Immature natural killer cell (primary cell): ENCODE measurements around the gene SLC25A28. TPM values are rescaled to one million over a fixed set of nuclear protein-coding genes. Genes with fewer than 3 reads are reported as not detected.

ENCODE experiments used
- DNase-seq, 3 donors: peaks; one replicate each; pipeline ENCODE4 v3.0.0; 2022; ENCODE audit warnings: mixed read lengths in 1 of 3
- H3K27ac Mint-ChIP-seq, 6 donors: one replicate each; pipeline ENCODE4 v1.8.0; 2020; ENCODE audit warnings: mixed read lengths in 6 of 6, mild to moderate bottlenecking in 5 of 6, inconsistent platforms in 4 of 6, moderate library complexity in 3 of 6
- H3K27me3 Mint-ChIP-seq, 3 donors: one replicate each; pipeline ENCODE4 v1.8.0; 2020 to 2021; ENCODE audit warnings: low read depth in 3 of 3, mild to moderate bottlenecking in 3 of 3, mixed read lengths in 3 of 3, moderate library complexity in 3 of 3, inconsistent platforms in 1 of 3
- H3K36me3 Mint-ChIP-seq, 3 donors: one replicate each; pipeline ENCODE4 v1.8.0; 2020; ENCODE audit warnings: mixed read lengths in 3 of 3, inconsistent platforms in 2 of 3, mild to moderate bottlenecking in 2 of 3
- H3K4me1 Mint-ChIP-seq, 2 donors: one replicate each; pipeline ENCODE4 v1.8.0; 2020; ENCODE audit warnings: inconsistent platforms in 2 of 2, mild to moderate bottlenecking in 2 of 2, mixed read lengths in 2 of 2, moderate library complexity in 1 of 2
- H3K4me3 Mint-ChIP-seq, 5 donors: one replicate each; pipeline ENCODE4 v1.8.0; 2020; ENCODE audit warnings: mild to moderate bottlenecking in 5 of 5, mixed read lengths in 5 of 5, inconsistent platforms in 3 of 5, moderate library complexity in 3 of 5
- H3K9me3 Mint-ChIP-seq, 6 donors: one replicate each; pipeline ENCODE4 v1.8.0; 2020; ENCODE audit warnings: mild to moderate bottlenecking in 6 of 6, mixed read lengths in 6 of 6, inconsistent platforms in 4 of 6, moderate library complexity in 3 of 6
- polyA plus RNA-seq, 3 donors: library from polyadenylated mRNA; unstranded; fragments of 300-500 nt; fragmentation: Illumina TruSeq; gene quantifications; one replicate each; pipeline ENCODE4 v1.2.3, GENCODE V29; 2021

Gene SLC25A28, protein sequence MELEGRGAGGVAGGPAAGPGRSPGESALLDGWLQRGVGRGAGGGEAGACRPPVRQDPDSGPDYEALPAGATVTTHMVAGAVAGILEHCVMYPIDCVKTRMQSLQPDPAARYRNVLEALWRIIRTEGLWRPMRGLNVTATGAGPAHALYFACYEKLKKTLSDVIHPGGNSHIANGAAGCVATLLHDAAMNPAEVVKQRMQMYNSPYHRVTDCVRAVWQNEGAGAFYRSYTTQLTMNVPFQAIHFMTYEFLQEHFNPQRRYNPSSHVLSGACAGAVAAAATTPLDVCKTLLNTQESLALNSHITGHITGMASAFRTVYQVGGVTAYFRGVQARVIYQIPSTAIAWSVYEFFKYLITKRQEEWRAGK
- 10 to 100 TPM; 12.5 to 21.0 (median 13.2) TPM for polyA plus RNA-seq

DNA sequence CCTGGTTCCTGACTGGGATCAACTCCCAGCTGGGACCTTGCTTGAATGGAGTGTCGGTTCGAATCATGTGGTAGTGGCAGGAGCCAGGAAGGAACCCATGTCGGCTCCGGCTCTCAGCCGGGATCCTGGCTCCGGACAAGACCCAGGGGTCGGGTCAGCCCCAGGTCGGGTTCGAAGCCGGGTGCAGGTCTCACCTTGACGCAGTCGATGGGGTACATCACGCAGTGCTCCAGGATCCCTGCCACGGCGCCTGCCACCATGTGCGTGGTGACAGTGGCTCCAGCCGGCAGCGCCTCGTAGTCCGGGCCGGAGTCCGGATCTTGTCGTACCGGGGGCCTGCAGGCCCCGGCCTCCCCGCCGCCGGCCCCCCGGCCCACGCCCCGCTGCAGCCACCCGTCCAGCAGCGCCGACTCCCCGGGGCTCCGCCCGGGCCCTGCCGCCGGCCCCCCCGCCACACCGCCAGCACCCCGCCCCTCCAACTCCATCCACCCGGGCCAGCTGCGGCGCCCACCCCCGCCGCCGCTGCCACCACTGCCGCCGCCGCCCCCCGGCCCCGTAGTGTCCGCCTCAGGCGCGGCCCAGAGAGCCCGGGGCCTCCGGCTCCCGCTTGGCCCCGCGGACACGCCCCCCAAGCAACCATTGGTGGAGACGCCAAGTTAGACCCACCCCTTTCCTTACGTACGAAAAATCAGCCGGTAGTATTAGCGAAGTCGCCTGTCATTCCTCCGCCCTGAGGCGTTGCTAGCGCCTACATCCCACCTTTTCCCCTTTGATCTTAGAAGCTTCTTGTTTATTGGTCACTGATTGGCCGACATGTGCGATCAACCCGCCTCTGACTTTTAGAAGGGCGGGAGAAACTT, at the start of gene SLC25A28:
SLC25A28 (minus strand) TSS at position 589 of the 860 bp plus-strand sequence; CDS start at position 485, 104 bp downstream.
- Mint-ChIP-seq H3K4me1 (peaks cover 47 to 63% of the 10 kb centered on the region in 2 donors), H3K4me3 (peak within 1 kb of the TSS; percentile 85 to 93 (median 92)), H3K27me3 (peaks cover 0 to 7% (median 3%) of the 10 kb centered on the region in 3 donors), H3K27ac (peak within 1 kb of the TSS; percentile 90 to 99 (median 96)), H3K9me3 (no peaks in the 10 kb centered on the region), H3K36me3 (peaks cover 0 to 4% (median 0%) of the 10 kb centered on the region in 3 donors)
- peak in 2 of 3 donors; percentile 96 to 97 for DNase-seq

DNA sequence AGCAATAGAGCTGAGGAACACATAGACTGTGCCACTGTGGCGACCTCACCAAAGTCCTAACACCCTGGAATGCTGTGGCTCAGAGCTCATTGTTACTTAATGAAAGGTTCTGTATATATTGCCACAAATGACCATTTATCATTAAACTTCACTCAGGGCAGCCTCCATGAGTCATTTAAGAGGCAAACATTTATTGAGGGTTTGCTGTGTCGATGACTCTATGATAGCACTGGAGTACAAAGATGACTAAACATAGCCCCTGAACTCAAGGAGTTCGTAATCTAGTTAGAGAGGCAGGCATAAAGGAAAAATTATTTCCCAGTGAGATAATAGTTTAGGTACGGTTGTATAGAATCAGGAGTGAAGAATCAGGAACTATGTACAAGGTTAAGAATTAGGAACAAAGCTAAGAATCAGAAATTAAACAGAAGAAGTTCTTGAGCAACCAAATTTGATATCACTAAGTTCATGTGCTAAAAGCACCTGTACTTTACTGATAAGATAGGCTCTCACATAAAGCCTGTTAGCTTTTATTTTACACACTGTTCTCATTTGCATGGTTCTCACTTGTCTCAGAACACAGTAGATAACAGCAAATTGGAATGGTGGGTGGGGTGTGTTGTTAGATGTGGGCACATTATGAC, 47.0 kb upstream of the SLC25A28 start:
- DNase-seq = no peak
- H3K4me1 Mint-ChIP-seq = peaks cover 1 to 2% of the 10 kb centered on the region in 2 donors
- H3K27ac Mint-ChIP-seq = no peak overlapping the region
- H3K4me3 Mint-ChIP-seq = no peak overlapping the region
- no peaks in the 10 kb centered on the region for H3K9me3 Mint-ChIP-seq
- H3K36me3 Mint-ChIP-seq = peaks cover 7 to 17% (median 14%) of the 10 kb centered on the region in 3 donors
- H3K27me3 Mint-ChIP-seq = peaks cover 0 to 2% (median 0%) of the 10 kb centered on the region in 3 donors

DNA sequence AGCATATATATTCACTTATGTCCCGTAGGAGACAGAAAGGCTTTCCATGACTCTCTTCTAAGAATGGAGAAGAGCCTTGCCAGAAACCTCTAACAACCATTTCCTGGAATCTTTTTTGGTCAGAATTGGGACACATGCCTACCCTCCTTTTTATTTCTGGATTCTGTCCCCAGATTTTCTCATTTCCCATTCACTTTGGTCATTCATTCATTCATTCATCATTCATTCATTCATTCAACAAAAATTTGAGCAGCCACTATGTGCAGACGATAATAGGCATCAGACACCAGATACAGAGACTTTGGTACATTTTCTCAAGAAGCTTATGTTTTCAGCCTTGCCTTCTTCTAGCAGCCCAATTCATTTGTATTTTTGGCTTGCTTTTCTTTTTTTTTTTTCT, 45.1 kb upstream of the SLC25A28 start:
- Mint-ChIP-seq H3K36me3 (peaks cover 7 to 17% (median 14%) of the 10 kb centered on the region in 3 donors), H3K27ac (no peak overlapping the region), H3K27me3 (no peaks in the 10 kb centered on the region), H3K9me3 (no peaks in the 10 kb centered on the region), H3K4me3 (no peak overlapping the region), H3K4me1 (peaks cover 2 to 7% of the 10 kb centered on the region in 2 donors)
- no peak for DNase-seq

DNA sequence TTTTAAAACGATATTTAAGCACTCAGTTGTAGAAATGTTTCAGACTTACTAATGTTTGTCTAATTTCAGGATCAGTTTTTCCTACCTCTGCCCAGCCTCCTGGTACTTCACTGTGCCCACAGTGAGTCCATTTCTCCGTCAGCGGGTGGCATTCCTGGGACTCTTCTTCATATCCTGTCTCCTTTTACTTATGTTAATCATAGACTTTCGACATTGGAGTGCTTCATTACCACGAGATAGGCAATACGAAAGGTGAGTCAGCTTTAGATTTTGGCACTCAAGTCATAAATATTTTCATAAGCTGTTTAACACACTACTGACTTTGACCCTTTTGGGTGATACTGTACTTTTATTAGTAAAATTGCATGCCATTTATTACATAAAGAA, 41.1 kb upstream of the SLC25A28 start:
- H3K4me1 Mint-ChIP-seq = peaks cover 22 to 30% of the 10 kb centered on the region in 2 donors
- no peak for DNase-seq
- H3K4me3 Mint-ChIP-seq = peak overlapping the region in 2 of 5 donors; percentile 11 to 23

DNA sequence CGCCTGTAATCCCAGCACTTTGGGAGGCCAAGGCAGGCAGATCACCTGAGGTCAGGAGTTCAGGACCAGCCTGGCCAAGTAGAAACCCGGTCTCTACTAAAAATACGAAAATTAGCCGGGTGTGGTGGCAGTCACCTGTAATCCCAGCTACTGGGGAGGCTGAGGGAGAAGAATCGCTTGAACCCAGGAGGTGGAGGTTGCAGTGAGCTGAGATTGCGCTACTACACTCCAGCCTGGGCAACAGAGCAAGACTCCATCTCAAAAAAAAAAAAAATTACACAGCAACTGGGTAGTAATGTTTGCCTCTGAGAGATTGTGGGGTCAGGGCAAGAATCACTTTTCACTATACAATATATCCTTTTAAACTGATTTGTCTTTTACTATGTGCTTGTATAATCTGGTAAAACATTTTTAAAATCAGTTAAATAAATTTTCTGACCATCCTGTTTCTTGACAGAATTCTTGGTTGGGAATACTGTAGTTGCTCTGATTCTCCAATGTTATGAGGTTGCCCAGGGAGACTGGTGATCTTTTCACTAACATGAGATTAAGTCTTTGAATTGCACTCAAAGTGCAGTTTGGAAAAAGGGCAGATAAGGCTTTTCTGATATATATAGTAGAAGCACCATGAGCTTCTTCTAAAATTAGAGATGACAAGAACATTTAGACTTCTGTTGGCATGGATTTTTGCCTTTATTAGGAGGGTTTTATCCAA, 40.6 kb upstream of the SLC25A28 start:
- peaks cover 22 to 30% of the 10 kb centered on the region in 2 donors for H3K4me1 Mint-ChIP-seq
- no peaks in the 10 kb centered on the region for H3K9me3 Mint-ChIP-seq
- peak overlapping the region in 1 of 6 donors; percentile 9 for H3K27ac Mint-ChIP-seq
- H3K4me3 Mint-ChIP-seq = peak overlapping the region in 3 of 5 donors; percentile 5 to 14 (median 7)
- H3K27me3 Mint-ChIP-seq = peaks cover 2 to 8% (median 4%) of the 10 kb centered on the region in 3 donors
- peaks cover 4 to 6% (median 5%) of the 10 kb centered on the region in 3 donors for H3K36me3 Mint-ChIP-seq
- no peak for DNase-seq

More for the DNA sequence above, 41.1 kb upstream of the SLC25A28 start:
- Mint-ChIP-seq H3K27me3 (peaks cover 2 to 4% (median 2%) of the 10 kb centered on the region in 3 donors), H3K36me3 (peaks cover 7 to 9% (median 8%) of the 10 kb centered on the region in 3 donors), H3K27ac (peak overlapping the region in 1 of 6 donors; percentile 24), H3K9me3 (no peaks in the 10 kb centered on the region)

DNA sequence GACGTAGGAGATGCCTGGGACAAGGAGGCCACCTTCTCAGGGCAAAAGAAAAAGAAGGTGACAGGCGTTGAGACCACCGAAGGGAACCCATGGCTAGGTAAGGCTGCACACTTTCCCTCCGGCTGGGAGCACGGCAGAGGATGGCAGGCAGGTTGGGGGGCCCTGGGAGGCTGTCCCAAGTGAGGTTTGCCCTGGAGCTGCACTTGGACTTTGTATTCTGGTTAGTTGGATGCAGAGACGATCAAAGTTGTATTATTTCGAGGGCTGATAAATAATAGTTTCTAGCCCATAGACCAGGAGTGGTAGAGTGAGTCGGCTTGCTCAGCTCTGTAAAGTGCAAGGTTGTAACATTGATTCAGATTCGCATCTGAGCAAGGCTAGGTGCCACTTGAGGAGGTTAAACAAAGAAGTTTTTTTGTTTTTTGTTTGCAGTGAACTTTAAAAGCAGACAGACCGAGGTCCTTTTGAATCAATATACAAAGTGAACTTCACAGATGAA, 39.7 kb upstream of the SLC25A28 start:
- H3K4me3 Mint-ChIP-seq = peak overlapping the region; percentile 82 to 97 (median 90)
- peaks cover 0 to 5% (median 3%) of the 10 kb centered on the region in 3 donors for H3K36me3 Mint-ChIP-seq
- peaks cover 2 to 8% (median 4%) of the 10 kb centered on the region in 3 donors for H3K27me3 Mint-ChIP-seq
- H3K4me1 Mint-ChIP-seq = peaks cover 22 to 30% of the 10 kb centered on the region in 2 donors
- no peaks in the 10 kb centered on the region for H3K9me3 Mint-ChIP-seq
- DNase-seq = no peak
- peak overlapping the region; percentile 18 to 86 (median 58) for H3K27ac Mint-ChIP-seq

DNA sequence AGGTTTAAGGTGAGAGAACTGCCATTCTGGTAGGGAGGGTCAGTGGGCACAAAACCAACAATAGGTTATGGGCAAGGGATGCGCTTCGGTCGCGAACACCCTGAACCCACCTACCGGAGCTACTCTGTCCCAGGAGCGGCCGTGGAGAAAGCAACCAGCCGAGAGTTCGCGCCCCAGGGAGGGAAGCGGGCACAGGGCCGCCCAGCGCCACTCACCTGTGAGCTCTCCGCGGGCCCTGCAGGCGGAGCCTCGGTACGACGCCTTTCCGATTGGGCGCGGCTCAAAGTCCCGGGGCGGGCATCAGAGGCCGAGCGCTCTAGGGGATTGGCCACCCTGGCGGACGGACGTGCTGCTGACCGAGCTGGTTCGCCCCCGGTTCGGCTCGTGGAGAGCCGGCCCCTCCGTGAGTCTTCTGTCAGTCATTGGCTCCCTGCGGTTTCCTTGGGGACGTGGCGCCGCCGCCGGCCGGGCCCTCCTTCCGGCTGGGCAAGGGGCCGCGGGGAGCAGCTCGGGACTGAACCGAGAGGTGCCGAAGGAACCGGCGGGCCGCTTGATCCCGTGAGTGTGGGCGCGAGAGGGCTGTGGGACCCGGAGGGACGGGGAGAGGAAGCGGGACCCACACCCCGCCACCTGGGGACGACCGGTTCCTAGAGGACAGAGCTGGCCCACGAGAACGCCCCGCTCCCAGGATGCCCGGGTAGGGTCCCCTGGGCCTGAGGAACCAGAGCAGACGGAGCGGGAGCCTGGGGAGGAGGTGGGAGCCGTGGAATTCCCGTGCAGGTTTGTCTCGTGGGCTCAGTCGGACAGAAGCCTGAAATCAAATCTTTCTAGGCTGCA, 39.0 kb upstream of the SLC25A28 start, which contains the start of gene ENTPD7:
ENTPD7 (plus strand) TSS at position 479 of the 837 bp plus-strand sequence. CDS start 448 bp downstream, outside the sequence.
- Mint-ChIP-seq H3K9me3 (no peaks in the 10 kb centered on the region), H3K36me3 (peaks cover 0 to 5% (median 3%) of the 10 kb centered on the region in 3 donors), H3K4me3 (peak within 1 kb of the TSS; percentile 82 to 97 (median 90)), H3K4me1 (peaks cover 22 to 30% of the 10 kb centered on the region in 2 donors), H3K27ac (peak within 1 kb of the TSS; percentile 57 to 91 (median 78)), H3K27me3 (peaks cover 2 to 10% (median 4%) of the 10 kb centered on the region in 3 donors)
- peak; percentile 87 to 88 (median 87) for DNase-seq

DNA sequence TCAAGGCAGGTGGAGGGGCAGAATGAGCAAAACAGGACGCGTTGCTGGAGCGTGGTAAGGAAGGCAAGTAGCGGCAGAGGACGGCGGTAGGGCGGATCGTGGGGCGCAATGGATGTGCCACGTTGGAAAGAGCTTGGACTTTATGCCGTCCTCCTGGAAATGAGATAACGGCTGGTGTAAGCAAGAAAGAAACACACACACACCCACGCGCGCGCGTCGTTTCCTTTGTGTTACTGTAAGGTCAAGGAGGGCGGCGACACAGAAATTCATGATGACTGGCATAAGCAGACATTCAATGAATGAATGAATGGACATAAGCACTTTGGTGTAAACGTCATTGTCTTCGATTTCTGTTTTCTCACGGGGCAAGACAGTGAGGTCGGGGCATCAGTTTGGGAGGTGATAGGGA, 38.4 kb upstream of the SLC25A28 start:
- peaks cover 21 to 30% of the 10 kb centered on the region in 2 donors for H3K4me1 Mint-ChIP-seq
- peak overlapping the region; percentile 82 to 97 (median 90) for H3K4me3 Mint-ChIP-seq
- H3K36me3 Mint-ChIP-seq = peaks cover 0 to 1% (median under 1%) of the 10 kb centered on the region in 3 donors
- H3K27ac Mint-ChIP-seq = peak overlapping the region; percentile 38 to 91 (median 78)
- peaks cover 2 to 10% (median 4%) of the 10 kb centered on the region in 3 donors for H3K27me3 Mint-ChIP-seq
- no peaks in the 10 kb centered on the region for H3K9me3 Mint-ChIP-seq
- peak in 1 of 3 donors; percentile 22 for DNase-seq

DNA sequence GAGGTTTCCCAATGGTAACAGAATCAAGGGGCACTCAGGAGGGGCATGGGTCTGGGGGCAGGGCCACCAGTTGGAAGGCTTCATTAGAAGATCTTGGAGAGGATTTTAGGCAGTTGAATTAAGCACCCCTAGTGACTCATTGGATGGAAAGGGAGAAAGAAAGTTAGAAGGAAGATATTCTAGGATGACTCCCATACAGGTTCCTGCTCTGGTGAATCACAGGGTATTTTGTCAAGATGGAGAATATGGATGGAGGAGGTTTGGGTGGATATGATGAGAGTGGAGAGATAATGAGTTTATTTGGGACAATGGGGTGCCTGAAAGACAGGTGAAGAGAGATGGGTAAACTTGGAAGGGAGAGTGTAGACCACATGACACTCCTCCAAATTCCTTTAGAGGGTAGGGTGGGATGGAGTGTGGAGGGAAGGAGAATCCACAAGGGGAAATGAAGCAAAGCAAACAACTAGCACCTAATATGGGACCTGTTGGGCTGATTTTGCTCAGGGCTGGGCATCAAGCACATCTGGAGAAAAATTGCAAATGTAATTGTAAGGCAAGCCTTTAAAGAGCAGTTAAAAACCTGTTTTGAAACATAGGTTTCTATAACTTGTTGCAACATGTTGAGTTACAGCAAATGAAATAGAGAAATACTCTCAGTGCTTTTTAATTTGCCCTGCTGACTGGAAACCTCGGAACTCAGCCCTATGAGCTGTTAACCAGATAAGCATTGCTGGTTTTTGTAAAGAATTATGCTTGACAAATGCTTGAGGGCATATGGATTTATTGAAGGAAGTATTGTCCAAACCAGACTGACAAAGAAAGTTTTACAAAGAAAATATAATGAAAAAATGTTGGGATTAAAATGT, 36.2 kb upstream of the SLC25A28 start:
- peaks cover 2 to 13% (median 4%) of the 10 kb centered on the region in 3 donors for H3K27me3 Mint-ChIP-seq

DNA sequence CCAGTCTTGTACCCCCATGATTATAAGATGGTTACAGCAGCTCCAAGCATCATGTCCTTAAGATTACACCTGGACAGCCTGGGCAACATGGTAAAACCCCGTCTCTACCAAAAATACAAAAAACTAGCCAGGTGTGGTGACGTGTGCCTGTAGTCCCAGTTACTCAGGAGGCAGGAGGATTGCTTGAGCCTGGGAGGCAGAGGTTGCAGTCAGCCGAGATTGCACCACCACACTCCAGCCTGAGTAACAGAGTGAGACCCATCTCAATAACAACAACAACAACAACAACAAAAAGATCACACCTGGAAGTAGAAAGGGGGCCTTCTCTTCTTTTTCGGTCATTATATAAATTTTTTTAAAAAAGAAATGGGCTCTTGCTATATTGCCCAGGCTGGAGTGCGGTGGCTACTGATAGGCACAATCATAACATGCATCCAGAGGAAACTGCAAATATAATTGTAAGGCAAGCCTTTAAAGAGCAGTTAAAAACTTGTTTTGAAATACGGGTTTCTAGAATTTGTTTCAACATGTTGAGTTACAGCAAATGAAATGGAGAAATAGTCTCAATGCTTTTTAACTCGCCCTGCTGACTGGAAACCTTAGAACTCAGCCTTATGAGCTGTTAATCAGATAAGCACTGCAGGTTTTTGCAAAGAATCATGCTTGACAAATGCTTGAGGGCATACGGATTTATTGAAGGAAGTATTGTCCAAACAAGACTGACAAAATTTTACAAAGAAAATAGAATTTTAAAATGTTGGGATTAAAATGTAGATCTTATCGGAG, 34.3 kb upstream of the SLC25A28 start:
- DNase-seq = no peak
- Mint-ChIP-seq H3K4me3 (no peak overlapping the region), H3K27ac (no peak overlapping the region), H3K9me3 (peaks cover 0 to 3% (median 0%) of the 10 kb centered on the region in 6 donors), H3K27me3 (peaks cover 2 to 15% (median 4%) of the 10 kb centered on the region in 3 donors), H3K36me3 (no peaks in the 10 kb centered on the region), H3K4me1 (peaks cover 13 to 15% of the 10 kb centered on the region in 2 donors)

More for the DNA sequence above, 36.2 kb upstream of the SLC25A28 start:
- Mint-ChIP-seq H3K36me3 (no peaks in the 10 kb centered on the region), H3K9me3 (no peaks in the 10 kb centered on the region), H3K27ac (no peak overlapping the region), H3K4me3 (no peak overlapping the region), H3K4me1 (peaks cover 20 to 23% of the 10 kb centered on the region in 2 donors)
- no peak for DNase-seq
